ENCODE results near the gene GRIN2C.

The GRIN2C gene

DNA sequence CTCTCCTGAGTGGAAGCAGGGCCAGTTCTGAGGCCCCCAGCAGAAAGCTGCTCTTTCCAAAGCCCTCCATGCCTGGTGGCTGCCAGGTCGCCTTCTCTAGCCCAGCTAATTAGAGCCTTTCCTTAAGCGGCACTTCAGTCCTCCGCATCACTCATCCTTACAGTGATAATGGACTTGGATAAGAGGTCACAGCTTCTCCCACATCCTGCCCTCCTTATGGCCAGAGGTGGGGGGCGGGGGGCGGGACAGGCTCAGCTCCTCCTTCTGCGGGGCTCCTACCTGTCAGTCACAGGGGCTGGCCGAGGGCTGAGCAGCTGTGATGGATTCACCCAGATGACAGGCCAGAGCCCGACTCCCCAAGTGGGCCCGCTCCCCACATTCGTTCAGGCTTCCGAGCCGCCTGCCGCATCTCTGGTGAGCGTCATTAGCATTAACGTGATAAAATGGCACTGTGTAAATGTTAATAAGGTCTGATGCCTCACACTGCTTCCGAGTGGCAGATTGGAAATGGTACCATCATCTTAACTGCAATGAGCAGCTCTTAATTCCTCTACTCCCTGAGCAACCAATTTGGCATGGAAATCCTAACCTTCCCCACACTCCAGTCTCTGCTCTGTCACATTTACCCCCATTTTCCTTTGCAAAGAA is 41.3 kb downstream of the GRIN2C start:
- DNase-seq: no peak

DNA sequence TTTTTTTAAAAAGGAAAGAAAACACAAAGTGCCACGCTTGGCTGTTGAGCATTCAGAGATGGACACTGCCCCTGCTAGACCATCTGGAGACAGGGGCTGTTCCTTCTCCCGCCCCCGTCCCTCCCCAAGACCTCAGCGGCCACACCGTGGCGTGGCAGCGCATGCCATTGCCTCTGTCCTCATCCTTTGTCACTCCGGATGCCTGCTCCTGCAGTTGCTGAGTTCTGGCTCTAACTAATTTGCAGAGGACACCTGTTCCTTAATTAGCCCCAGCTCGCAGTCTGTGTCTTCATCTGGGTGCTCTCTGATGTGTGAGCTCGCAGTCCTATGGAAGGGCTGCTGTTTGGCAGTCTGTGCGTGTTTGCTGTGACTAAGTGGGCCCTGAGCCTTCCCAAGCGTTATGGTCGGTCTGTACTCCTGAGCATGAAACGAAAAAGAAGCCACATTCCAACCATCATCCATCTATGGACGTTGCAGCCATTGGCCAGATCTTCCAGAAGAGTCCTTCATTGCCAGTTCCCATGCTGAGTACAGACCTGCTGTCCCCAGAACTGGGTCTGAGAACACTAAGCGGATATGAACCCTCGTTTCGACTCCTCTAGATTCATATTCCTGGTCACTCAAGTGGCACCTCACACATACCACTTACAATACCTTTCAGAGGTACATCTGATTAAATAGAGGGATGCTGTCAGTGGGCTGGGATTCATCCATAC is 42.6 kb downstream of the GRIN2C start:
- DNase-seq: no peak

- no peak for DNase-seq
Observed at GRCh38 chr17:74815550-74816370, 43.9 kb downstream of the GRIN2C start.

DNA sequence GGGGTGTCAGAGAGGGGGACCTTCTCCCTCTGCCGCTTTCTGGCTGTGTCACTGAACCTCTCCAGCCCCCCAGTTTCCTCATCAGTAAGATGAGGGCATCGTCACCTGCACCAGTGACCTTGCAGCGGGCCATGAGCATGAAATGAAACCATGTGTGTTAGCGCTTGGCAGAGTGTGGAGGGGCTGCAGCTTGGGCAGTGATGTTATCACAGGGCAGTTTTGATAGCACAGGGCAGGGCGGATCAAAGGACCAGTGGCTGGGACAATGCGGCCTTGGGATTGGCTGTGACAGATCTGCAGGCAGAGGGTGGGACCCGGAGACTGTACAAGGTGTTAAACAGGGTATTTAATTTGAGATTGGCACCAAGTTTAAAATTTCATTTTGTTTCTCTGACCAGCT is 44.6 kb downstream of the GRIN2C start:
- DNase-seq: no peak

DNA sequence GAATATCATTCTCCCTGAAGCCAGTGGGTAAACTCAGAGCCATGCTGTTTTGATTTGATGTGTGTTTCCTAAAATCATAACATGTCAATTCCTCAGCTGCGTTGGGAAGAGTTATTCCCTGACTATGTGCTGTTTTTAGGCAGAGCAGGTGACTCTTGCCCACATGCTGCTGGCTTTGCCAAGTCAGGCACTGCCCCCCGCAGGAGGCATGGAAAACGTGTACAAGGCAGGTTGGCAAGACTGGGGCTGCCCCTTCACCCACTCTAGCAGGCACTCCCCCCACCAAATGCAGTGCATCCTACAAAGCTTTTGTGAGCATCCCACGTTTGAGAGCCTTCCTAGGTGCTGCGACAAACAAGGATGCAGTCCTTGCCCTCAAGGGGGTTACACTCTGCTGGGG is 45.2 kb downstream of the GRIN2C start:
- DNase-seq: no peak

DNA sequence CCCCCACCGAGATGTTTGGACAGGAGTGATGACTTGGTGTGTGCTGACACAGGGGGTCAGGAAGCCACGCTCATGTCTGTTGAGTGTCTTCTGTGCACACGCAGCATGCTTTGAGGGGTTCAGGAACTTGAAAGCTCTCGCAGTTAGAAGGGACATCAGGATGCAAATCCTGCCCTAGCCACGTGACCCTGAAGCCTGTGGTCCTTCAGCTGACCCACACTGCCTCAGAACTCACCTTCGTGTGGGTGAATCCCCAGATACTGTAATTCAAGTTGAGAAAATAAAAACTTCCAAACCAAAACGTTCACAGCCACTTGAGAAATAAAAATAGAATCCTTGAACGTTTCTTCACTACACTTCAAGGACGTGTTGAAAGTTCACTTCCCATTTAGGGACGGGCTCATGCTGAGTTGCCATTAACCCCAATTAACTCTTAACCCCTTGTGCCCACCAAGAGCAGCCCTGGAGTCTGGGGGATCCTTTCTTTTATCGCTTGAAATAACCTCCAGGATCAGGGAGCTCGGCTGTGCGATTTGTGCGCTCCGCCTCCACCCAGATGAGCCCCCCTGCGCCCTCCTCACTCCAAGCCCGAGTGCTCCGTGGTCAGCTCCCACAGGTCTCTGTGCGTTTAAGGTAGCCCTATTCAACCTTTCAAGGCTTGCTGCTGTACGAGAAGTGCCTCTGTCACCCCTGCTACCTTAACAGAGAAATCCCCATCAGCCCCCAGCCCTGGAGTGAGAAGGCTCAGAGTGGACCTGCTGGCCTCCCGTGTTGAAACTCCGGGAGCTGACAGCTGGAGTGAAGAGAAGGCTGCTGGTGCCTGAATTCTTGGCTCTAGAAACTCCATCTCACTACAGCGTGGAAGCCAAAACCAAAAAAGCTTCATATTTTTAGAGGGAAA is 47.3 kb downstream of the GRIN2C start:
- no peak for DNase-seq

DNA sequence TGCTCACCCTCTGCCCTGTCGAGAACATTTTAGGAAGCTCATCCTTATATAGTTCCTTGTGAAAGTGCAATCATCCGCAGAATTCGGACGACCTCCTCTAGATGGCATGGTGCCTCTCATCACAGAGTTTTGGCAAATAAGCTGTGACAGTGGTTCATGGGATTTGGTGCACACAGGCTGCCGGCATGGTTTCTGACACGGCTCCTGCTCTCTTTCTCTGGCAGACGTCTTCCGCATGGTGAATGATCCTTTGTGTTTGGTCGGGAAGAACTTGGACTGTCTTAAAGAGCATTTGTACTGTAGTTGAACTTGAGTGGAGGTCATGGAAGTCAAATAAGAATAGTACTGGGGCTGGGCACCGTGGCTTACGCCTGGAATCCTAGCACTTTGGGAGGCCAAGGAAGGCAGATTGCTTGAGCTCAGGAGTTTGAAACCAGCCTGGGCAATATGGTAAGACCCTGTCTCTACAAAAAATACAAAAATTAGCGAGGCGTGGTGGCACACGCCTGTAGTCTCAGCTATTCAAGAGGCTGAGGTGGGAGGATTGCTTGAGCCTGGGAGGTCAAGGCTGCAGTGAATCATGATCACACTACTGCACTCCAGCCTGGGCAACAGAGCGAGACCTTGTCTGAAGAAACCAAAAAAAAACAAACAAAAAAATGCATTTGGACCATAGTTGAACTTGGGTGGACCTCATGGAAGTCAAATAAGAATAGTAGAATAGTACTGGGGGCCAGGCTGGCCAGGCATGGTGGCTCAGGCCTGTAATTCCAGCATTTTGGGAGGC is 48.8 kb downstream of the GRIN2C start:
- no peak for DNase-seq

- DNase-seq: no peak
Observed at GRCh38 chr17:74808714-74809430, 50.8 kb downstream of the GRIN2C start.

DNA sequence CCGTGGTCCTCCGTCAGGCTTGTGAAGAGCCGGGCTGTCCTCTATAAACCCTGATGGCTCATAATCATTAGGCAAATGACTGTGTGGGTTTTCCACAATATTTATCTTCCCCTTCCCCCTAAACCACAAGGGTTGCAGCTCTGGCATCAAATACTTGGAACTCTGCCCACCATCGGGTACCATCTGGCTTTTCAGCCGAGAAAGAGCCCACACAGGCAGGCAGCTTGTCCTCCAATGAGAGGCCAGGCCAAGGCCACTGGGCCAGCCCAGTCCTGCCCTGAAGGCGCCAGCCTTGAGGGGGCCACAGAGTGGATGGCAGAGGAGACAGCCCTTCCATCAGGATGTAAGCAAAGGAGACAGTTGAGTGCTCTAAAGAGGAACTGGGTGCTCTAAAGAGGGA is 51.8 kb downstream of the GRIN2C start:
- peak; percentile 39 to 47 for DNase-seq

GRCh38 chr17:74807441-74807840 is 52.2 kb downstream of the GRIN2C start:
- no peak for DNase-seq

DNA sequence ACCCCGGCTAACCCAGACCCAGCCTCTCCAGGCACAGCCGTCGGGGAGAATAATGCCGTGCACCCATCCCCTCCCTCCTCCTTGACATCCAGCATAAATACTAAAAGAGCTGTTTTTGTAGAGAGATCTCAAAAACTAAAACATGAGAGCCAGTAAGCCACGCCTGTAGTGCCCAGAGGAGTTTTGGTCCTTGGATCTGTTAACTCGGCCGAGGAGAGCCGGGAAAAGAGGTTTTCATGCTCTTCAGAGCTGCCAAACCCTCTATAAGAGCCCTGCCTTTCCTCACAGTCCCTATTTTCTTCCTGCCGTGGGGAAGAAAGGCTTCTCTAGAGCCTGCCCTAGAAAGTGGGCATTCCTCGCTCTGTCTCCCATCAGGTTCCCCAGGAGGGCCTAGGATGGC is 53.4 kb downstream of the GRIN2C start:
- no peak for DNase-seq

DNA sequence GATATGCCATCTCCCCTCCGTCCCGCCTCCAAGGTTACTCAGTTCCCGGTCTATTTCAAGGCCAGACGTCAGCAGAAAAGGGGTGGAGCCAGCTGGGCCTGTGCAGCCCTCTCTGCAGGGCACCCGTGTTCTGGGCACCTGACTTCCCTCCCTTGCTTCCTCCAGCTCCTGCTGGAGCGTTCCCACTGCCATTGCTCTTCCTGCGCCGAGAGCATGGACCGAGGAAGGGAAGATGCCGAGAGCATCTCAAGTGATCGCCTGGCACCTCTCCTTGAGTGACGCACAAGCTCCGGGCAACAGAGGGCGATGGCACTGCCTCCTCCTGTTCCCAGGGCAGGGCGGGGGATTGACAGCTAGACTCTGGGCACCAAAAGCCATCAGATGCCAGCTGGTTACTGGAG is 54.1 kb downstream of the GRIN2C start:
- no peak for DNase-seq

DNA sequence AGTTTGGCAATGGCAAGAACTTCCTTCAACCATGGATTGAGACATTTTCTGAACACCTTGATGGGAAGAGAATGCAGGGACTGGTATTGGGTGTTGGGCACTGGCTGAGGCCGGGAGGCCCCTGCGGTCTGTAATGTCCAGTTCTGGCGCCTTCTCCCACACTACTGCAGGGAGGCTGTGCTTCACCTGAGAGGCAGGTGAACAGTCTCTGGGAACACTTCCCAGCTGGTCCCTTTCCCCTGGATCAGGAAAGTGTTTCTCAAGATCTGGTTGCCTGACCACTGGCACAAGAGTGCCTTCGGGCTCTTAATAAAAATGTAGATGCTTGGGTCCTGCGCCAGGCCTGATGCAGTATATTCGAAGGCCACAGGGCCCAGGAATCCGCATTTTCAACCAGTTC is 55.0 kb downstream of the GRIN2C start:
- DNase-seq: no peak

DNA sequence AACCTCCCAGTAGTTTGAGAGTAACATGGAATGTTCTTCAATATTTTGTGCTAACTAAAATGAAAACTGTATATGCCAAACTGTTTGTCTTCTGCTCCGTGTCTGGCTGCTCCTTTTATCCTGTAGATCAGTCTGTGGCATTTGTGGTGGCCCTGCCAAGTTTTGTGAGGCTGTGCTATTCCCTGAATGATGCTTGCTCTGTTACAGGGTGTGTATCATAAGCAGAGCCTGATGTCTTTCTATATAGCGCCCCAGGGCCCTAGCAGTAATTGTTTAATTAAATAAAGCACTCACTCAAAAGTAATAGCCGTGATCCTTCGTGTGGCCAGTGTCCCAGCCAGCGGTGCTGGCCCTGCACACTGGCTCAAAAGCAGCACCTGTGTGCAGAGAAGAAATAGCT is 55.7 kb downstream of the GRIN2C start:
- no peak for DNase-seq

DNA sequence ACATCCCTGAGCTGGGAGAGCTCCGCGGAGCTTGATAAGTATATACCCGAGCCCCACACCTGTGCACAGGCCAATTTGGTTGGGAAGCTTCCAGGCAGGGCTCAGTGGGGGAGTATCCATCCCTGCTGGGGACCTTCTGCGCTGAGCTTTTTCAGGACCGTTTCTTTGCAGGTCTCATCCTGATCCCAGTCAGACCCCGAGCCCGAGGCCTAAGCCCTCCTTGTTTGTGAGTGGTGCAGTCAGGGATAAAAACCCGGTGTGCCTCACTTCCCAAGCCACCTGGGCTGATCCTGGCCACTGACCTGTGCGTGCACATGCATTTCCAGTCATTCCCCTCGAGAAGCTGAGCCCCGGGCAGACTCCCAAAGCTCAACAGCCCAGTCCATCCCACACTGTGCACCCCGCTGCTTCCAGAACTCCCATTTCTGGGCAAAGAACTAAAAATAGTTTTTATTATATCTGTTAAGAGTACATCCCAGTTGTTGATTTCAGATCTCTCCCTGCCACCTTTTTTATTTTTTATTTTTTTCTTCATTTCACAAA is 56.2 kb downstream of the GRIN2C start:
- DNase-seq: no peak

GRCh38 chr17:74801896-74802295 is 57.8 kb downstream of the GRIN2C start:
- DNase-seq: no peak

DNA sequence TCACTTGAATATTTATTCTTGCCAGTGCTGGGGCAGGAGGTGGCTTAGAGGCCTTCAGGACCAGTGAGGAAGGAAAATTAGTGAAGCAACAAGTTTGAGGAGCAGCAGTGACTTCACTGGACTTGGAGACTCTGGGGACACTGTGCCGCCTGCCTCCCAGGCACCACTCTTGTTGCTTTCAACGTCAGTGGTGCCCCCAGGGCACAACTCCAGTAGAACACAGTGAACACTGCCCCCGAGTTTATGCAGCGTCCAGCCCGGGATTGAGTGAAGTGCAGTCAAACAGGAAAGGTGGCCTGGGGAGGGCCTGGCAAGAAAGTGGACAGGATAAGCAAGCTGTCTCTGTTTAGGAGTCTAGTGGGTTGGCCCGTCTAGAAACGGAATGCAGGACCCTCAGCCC is 59.2 kb downstream of the GRIN2C start:
- no peak for DNase-seq

DNA sequence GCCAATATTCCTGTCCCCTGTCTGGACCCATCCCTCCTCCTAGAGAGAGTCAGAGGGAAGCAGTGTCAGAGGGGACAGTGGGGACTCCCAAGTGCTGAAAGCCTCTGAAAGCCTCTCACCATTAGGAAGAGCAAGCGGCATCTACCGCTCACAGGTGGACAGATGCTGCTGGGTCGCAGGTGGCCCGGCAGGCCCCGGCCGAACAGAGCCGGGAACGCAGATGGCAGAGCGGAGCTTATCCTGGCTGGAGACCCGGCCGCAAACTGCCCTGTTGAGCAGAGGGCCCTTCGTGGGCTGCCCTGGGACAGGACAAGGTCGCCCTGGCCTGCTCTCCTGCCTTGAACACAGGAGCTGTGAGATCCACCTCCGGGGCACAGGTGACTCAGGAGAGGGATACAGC is 60.6 kb downstream of the GRIN2C start:
- DNase-seq: no peak

DNA sequence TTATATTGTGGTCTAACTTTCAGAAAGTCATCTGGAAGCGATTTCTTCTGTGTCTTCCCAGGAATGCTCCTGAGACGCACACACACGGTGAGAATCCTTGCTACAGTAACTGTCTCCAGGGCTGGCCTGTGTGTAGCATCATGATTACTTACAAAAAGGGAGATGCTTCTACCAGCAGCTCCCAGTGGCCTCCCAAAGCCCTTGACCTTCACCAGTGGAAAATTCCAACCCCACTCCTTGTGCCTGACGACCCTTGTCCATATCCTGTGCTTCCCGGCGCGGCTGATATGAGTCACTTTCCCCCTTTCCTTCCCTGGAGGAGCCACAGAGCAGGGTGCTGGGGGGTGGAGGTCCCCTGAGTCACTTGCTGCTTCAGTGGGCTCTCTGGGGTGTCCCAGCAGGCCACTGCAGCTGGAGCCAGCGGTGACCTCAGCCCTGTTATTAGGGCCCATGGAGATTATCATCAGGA is 61.4 kb downstream of the GRIN2C start:
- no peak for DNase-seq

GRCh38 chr17:74797824-74798223 is 61.9 kb downstream of the GRIN2C start:
- no peak for DNase-seq

DNA sequence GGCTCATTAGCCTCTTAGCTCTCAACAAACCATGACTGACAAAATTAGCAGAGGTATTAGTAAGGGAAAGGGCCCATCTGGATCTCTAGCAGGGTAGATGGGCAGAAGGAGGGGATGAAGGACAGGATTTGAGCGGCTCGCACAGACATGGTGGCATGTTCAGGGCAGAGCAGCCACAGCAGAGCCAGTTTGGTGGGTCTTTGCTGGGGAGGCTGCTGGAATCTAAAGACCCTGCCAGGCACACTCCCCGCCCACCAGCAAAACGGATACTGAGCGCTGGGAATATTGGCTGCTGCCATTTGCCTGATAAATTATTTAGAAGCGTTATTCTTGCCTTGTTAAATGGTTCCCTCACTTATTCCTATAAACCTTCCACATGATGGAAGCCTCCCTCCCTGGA is 62.8 kb downstream of the GRIN2C start:
- DNase-seq: no peak
